HEK293 (cell line): ENCODE results near the gene PARVA.

Experiments used
- CTCF ChIP-seq: fragments of 450-650 bp; formaldehyde crosslinking; IDR thresholded peaks from 2 replicates; pipeline ENCODE4 v1.5.1; 2016; ENCODE audit warnings: missing biosample characterization, missing genetic modification characterization
- KLF9 ChIP-seq: fragments of 450-650 bp; formaldehyde crosslinking; IDR thresholded peaks from 2 replicates; pipeline ENCODE4 v1.5.1; 2016; ENCODE audit warnings: missing biosample characterization, missing genetic modification characterization, low read depth
- ZNF2 ChIP-seq: fragments of 450-650 bp; formaldehyde crosslinking; IDR thresholded peaks from 2 replicates; pipeline ENCODE4 v1.5.1; 2016; ENCODE audit warnings: missing biosample characterization, missing genetic modification characterization
- ZNF580 ChIP-seq: fragments of 450-650 bp; formaldehyde crosslinking; IDR thresholded peaks from 2 replicates; pipeline ENCODE4 v1.5.1; 2016; ENCODE audit warnings: missing biosample characterization, missing genetic modification characterization
- ZNF585B ChIP-seq: fragments of 450-650 bp; formaldehyde crosslinking; IDR thresholded peaks from 2 replicates; pipeline ENCODE4 v1.5.1; 2016; ENCODE audit warnings: missing biosample characterization, missing genetic modification characterization
- ZNF747 ChIP-seq: fragments of 450-650 bp; formaldehyde crosslinking; IDR thresholded peaks from 2 replicates; pipeline ENCODE4 v1.5.1; 2016; ENCODE audit warnings: missing biosample characterization, missing genetic modification characterization

- TF ChIP-seq CTCF (tag by site-specific recombination) (no peak), ZNF747 (tag by site-specific recombination) (no peak), ZNF585B (tag by site-specific recombination) (no peak), KLF9 (tag by site-specific recombination) (no peak), ZNF2 (tag by site-specific recombination) (no peak), ZNF580 (tag by site-specific recombination) (no peak)
Observed at GRCh38 chr11:12363373-12363772, 14.0 kb upstream of the PARVA start.
